ENCODE measurements around the gene GTF2A1.

- TF ChIP-seq, protein P1, sequence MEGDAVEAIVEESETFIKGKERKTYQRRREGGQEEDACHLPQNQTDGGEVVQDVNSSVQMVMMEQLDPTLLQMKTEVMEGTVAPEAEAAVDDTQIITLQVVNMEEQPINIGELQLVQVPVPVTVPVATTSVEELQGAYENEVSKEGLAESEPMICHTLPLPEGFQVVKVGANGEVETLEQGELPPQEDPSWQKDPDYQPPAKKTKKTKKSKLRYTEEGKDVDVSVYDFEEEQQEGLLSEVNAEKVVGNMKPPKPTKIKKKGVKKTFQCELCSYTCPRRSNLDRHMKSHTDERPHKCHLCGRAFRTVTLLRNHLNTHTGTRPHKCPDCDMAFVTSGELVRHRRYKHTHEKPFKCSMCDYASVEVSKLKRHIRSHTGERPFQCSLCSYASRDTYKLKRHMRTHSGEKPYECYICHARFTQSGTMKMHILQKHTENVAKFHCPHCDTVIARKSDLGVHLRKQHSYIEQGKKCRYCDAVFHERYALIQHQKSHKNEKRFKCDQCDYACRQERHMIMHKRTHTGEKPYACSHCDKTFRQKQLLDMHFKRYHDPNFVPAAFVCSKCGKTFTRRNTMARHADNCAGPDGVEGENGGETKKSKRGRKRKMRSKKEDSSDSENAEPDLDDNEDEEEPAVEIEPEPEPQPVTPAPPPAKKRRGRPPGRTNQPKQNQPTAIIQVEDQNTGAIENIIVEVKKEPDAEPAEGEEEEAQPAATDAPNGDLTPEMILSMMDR (IDR thresholded peaks at IDR 0.05): no peak
- TF ChIP-seq POLR2A (IDR thresholded peaks at IDR 0.05): no peak
These were observed 32.8 kb downstream of the GTF2A1 start for GRCh38 chr14:81187832-81188522.
